Smooth muscle cell (in vitro differentiated cells): ENCODE data around the gene PAPOLB. TPM values are rescaled to one million over a fixed set of nuclear protein-coding genes. Genes with fewer than 3 reads are reported as not detected.

Source experiments
- DNase-seq: peaks from one replicate; lab custom pipeline; 2025; ENCODE audit not compliant: unreplicated experiment; lab: John Stamatoyannopoulos, UW
- H2AFZ ChIP-seq: fragments of 200-600 bp; sonication (generic); 2 replicates; pipeline ENCODE4 v1.6.0; 2016; ENCODE audit warnings: antibody characterized with exemption, low read depth, mild to moderate bottlenecking
- H3F3A ChIP-seq: fragments of 200-600 bp; sonication (generic); 2 replicates; pipeline ENCODE4 v1.6.0; 2017; ENCODE audit warnings: antibody characterized with exemption, low read depth
- H3K27ac ChIP-seq: fragments of 200-600 bp; sonication (generic); 2 replicates; pipeline ENCODE4 v1.5.1; 2016; ENCODE audit warnings: low read depth, mild to moderate bottlenecking
- H3K27me3 ChIP-seq: fragments of 200-600 bp; sonication (generic); 2 replicates; pipeline ENCODE4 v1.6.1; 2016; ENCODE audit warnings: low read depth, mild to moderate bottlenecking
- H3K36me3 ChIP-seq: fragments of 200-600 bp; sonication (generic); 2 replicates; pipeline ENCODE4 v1.5.1; 2016; ENCODE audit warnings: low read depth
- H3K4me1 ChIP-seq: fragments of 200-600 bp; sonication (generic); 2 replicates; pipeline ENCODE4 v1.5.1; 2016; ENCODE audit warnings: low read depth
- H3K4me2 ChIP-seq: fragments of 200-600 bp; sonication (generic); 2 replicates; pipeline ENCODE4 v1.6.0; 2016; ENCODE audit warnings: mild to moderate bottlenecking
- H3K4me3 ChIP-seq: fragments of 200-600 bp; sonication (generic); 2 replicates; pipeline ENCODE4 v1.5.1; 2016; ENCODE audit warnings: mild to moderate bottlenecking
- H3K79me2 ChIP-seq: fragments of 200-600 bp; sonication (generic); 2 replicates; pipeline ENCODE4 v1.6.0; 2016; ENCODE audit warnings: low read depth, mild to moderate bottlenecking
- H3K9ac ChIP-seq: fragments of 200-600 bp; sonication (generic); 2 replicates; pipeline ENCODE4 v1.6.0; 2016; ENCODE audit warnings: low read depth
- H3K9me3 ChIP-seq: fragments of 200-600 bp; sonication (generic); replicated peaks from 2 replicates; pipeline ENCODE4 v1.5.1; 2016; ENCODE audit warnings: low read depth
- H4K20me1 ChIP-seq: fragments of 200-600 bp; sonication (generic); 2 replicates; pipeline ENCODE4 v1.6.0; 2016; ENCODE audit warnings: low read depth
- WGBS: methylation state at CpG from one replicate; pipeline ENCODE4 v1.1.7; 2016; ENCODE audit warnings: low lambda C conversion rate; 5-methylcytosine and 5-hydroxymethylcytosine counted together
- polyA plus RNA-seq: library from polyadenylated mRNA; unstranded; fragments of >200 nt; fragmentation: Nextera tagmentation; extraction: Ambion mirVana; gene quantifications from 2 replicates; pipeline ENCODE4 v1.2.1, GENCODE V29; 2016
- total RNA-seq: library from RNA; depleted of rRNA; stranded (reverse); fragments of >200 nt; gene quantifications from 2 replicates; pipeline ENCODE4 v1.2.3, GENCODE V29; 2014
- TF ChIP-seq, protein P1 (sequence below): fragments of 200-600 bp; sonication (generic); IDR thresholded peaks from 2 replicates; pipeline ENCODE4 v1.5.1; 2017; ENCODE audit warnings: borderline replicate concordance, mild to moderate bottlenecking, antibody characterized with exemption; ENCODE audit not compliant: insufficient read depth, poor library complexity, severe bottlenecking

The PAPOLB gene
- total and polyA plus RNA-seq, 2 experiments from 2014 or later = 0.18 TPM; not detected in 1

DNA sequence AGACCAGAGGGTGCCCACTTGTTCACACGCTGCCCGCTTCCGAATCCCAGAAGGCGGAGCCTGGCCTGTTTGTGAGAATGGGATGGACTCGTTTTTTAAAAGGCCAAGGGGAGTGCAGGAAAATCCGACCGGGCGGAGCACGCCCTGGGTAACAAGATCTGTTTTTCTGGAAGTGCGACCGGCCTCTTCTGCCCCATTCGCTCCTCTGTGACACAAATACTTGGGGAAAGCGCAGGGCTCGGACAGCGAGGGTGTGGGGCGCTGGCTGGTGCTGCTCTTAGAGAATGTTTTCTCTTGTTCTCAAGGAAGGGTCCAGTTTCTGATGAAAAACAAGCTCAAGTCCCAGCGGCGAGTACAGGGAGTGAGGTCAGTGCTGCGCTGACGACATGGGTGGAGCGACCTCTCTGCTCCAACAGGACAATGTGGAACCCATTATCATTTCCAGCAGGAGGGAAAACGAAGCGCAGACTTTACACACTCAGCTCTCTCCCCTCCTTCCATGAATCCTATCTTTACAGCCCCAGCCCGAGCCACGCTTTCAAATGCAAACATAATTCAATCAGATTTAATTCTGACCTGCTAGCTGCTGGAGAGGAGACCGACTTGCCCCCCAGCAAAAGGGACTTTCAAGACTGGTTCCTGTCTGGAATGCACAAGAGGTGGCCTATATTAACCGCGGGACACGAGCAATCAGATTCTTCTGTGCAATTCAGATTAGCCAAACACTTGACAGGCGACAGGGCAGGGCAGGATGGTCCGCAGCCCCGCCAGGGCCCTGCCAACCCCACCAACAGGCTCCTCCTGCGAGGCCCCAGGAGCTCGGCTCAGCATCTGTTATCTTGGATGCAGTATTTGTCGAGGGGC is 20.6 kb upstream of the PAPOLB start:
- Histone ChIP-seq H3K4me1 (peaks cover 12% of the 10 kb centered on the region), H3K4me3 (peak overlapping the region; percentile 53), H3K27ac (peak overlapping the region; percentile 87), H3K4me2 (peak overlapping the region; percentile 94), H2AFZ (peak overlapping the region; percentile 45), H3K9ac (peak overlapping the region; percentile 72), H4K20me1 (no peaks in the 10 kb centered on the region), H3F3A (peaks cover 11% of the 10 kb centered on the region), H3K36me3 (no peaks in the 10 kb centered on the region), H3K27me3 (no peaks in the 10 kb centered on the region), H3K9me3 (no peaks in the 10 kb centered on the region), H3K79me2 (peaks cover 6% of the 10 kb centered on the region)
- TF ChIP-seq, protein P1, sequence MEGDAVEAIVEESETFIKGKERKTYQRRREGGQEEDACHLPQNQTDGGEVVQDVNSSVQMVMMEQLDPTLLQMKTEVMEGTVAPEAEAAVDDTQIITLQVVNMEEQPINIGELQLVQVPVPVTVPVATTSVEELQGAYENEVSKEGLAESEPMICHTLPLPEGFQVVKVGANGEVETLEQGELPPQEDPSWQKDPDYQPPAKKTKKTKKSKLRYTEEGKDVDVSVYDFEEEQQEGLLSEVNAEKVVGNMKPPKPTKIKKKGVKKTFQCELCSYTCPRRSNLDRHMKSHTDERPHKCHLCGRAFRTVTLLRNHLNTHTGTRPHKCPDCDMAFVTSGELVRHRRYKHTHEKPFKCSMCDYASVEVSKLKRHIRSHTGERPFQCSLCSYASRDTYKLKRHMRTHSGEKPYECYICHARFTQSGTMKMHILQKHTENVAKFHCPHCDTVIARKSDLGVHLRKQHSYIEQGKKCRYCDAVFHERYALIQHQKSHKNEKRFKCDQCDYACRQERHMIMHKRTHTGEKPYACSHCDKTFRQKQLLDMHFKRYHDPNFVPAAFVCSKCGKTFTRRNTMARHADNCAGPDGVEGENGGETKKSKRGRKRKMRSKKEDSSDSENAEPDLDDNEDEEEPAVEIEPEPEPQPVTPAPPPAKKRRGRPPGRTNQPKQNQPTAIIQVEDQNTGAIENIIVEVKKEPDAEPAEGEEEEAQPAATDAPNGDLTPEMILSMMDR = no peak
- DNase-seq = peak; percentile 38
- 2% methylated on average over 35 of the region's 35 CpGs for WGBS

DNA sequence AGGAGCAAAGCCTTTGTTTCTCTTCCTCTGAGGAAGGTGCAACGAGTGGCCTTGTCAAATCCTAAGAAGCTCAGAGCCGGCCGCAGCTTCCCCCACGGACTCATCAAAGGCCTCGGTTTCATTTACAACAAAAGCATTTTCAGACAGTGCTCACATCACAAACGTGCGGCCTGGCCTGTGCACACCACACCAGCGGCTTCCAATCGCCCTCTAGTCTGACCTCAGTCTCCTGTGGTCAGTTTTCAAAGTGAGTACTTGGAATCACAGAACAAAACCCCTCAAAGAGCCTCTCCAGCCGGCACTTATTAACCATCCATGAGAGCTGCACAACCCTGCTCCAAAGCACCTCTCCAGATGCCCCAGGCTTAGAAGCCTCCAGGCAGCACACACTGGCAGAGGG is 18.4 kb upstream of the PAPOLB start:
- TF ChIP-seq, protein P1 = no peak
- peak overlapping the region; percentile 47 for H3K9ac ChIP-seq
- H2AFZ ChIP-seq = no peak overlapping the region
- peaks cover 12% of the 10 kb centered on the region for H3K4me1 ChIP-seq
- no peak for DNase-seq
- H3F3A ChIP-seq = peaks cover 11% of the 10 kb centered on the region
- H3K4me3 ChIP-seq = no peak overlapping the region
- peak overlapping the region; percentile 44 for H3K4me2 ChIP-seq
- no peaks in the 10 kb centered on the region for H3K27me3 ChIP-seq
- peaks cover 6% of the 10 kb centered on the region for H3K79me2 ChIP-seq
- H3K27ac ChIP-seq = peak overlapping the region; percentile 75
- no peaks in the 10 kb centered on the region for H4K20me1 ChIP-seq
- H3K9me3 ChIP-seq = no peaks in the 10 kb centered on the region
- 45% methylated on average over 10 of the region's 10 CpGs for WGBS
- H3K36me3 ChIP-seq = no peaks in the 10 kb centered on the region

DNA sequence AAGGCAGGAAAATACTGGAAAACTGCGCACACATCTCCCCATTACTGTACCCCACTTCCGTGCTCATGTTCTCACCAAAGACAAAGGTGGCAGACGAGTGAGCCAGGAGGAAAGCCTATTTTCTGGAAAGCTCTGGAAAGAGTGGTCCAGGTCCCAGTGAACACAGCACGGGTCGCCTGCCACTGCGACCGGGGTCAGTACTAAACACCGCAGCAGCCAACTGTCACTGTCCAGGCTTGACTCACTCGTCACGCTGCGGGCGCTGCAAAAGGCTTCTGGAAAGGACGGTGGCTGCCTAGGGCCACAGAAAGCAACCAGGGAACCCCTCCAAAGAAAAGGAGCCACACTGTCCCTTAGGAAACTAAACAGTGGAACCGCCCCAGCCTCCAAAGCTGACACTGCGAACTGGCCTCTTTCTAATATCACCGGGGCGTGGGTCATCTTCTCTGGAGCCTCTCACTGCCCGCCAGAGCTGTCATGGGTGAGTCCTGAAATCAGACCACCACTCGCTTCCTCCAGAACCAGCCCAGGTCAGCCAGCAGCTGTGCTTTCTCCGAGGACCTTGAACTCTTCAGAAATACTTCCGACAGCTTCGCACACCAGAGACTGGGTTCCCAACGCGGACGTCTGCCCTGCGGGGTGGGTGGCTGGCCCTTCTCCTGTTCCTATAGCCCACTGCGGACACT is 17.7 kb upstream of the PAPOLB start:
- Histone ChIP-seq H3F3A (peaks cover 11% of the 10 kb centered on the region), H3K4me3 (no peak overlapping the region), H3K4me2 (peak overlapping the region; percentile 44), H3K36me3 (no peaks in the 10 kb centered on the region), H3K9ac (peak overlapping the region; percentile 50), H3K27me3 (no peaks in the 10 kb centered on the region), H2AFZ (no peak overlapping the region), H3K4me1 (peaks cover 12% of the 10 kb centered on the region), H3K27ac (peak overlapping the region; percentile 75), H3K79me2 (peaks cover 6% of the 10 kb centered on the region), H3K9me3 (no peaks in the 10 kb centered on the region), H4K20me1 (no peaks in the 10 kb centered on the region)
- no peak for DNase-seq
- WGBS = 74% methylated on average over 27 of the region's 27 CpGs
- TF ChIP-seq, protein P1 = no peak
